ENCODE measurements around the gene FLRT2. TPM values are rescaled to one million over a fixed set of nuclear protein-coding genes. Genes with fewer than 3 reads are reported as not detected.

The FLRT2 gene, protein sequence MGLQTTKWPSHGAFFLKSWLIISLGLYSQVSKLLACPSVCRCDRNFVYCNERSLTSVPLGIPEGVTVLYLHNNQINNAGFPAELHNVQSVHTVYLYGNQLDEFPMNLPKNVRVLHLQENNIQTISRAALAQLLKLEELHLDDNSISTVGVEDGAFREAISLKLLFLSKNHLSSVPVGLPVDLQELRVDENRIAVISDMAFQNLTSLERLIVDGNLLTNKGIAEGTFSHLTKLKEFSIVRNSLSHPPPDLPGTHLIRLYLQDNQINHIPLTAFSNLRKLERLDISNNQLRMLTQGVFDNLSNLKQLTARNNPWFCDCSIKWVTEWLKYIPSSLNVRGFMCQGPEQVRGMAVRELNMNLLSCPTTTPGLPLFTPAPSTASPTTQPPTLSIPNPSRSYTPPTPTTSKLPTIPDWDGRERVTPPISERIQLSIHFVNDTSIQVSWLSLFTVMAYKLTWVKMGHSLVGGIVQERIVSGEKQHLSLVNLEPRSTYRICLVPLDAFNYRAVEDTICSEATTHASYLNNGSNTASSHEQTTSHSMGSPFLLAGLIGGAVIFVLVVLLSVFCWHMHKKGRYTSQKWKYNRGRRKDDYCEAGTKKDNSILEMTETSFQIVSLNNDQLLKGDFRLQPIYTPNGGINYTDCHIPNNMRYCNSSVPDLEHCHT
- total RNA-seq (10 to 100 TPM; 21.2 to 91.4 TPM), polyA plus RNA-seq (1 to 10 TPM in 1 of 2 donors, under 1 TPM in 1; 0.46 to 6.8 TPM)
- long read RNA-seq, donor 1, full-length matches to known transcripts, result 1 of 12 reads
- long read RNA-seq, donor 1, partial matches to known transcripts, result 1 of 12 reads
- long read RNA-seq, donor 1, other reads (novel, unspliced or antisense), result 10 of 12 reads
- long read RNA-seq, donor 2, partial matches to known transcripts, result 0 of 38 reads
- long read RNA-seq, donor 2, other reads (novel, unspliced or antisense), result 38 of 38 reads

- DNase-seq (peak; percentile 68 to 85), ATAC-seq (ENCODE audit: low FRiP score) (peak; percentile 70)
- Histone ChIP-seq H3K4me1 (ENCODE audit: control insufficient read depth in 1 of 2, insufficient read depth in 2 of 2, low read length in 2 of 2) (no peaks in the 10 kb centered on the region), H3K9me3 (ENCODE audit: control insufficient read depth, low read length) (no peaks in the 10 kb centered on the region), H3K27ac (ENCODE audit: low read depth in 1 of 2, low read length in 2 of 2) (no peak within 1 kb of the TSS), H3K27me3 (ENCODE audit: control insufficient read depth in 1 of 2, insufficient read depth in 2 of 2, low read length in 1 of 2) (peaks cover 0 to 2% of the 10 kb centered on the region in 2 donors), H3K4me3 (ENCODE audit: low read length in 2 of 2) (peak within 1 kb of the TSS; percentile 27 to 45), H3K36me3 (ENCODE audit: control insufficient read depth in 1 of 2, insufficient read depth in 2 of 2, low read length in 1 of 2) (no peaks in the 10 kb centered on the region)
- WGBS, 2 donors, result 0 to 1% methylated on average over 57 of the region's 57 CpGs
- intact Hi-C loops (cut with DNase I), result loop anchor here (10.0 kb wide), 1 partner anchor 335 kb away; no protein-coding TSS in a partner anchor
Observed at GRCh38 chr14:85529803-85530574, at the start of gene FLRT2. TSS of gene FLRT2 (plus strand) at chr14:85530144. CDS start at chr14:85621515, 91,371 bp downstream.

DNA sequence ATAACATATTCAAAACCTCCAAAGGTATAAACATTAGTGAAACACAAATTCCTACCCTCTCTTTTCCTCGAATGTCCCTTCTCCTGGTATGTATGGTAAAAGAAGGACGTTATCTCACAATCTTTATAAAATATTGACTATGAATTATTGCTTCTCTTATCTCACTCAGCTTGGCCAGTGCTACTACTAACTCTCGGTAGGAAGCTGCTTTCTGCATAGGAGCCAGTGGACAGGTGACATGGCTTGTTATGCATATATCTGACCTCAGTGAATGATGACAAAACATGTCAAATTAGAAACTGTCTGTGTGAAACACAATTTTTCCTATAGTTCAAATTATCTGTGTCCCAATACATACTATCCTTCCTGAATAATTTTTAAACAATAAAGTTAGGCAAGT is 48.5 kb upstream of the FLRT2 start:
- no peaks in the 10 kb centered on the region for H3K9me3 ChIP-seq (ENCODE audit: control insufficient read depth, low read length)
- H3K4me1 ChIP-seq (ENCODE audit: control insufficient read depth in 1 of 2, insufficient read depth in 2 of 2, low read length in 2 of 2), result no peaks in the 10 kb centered on the region
- ATAC-seq (ENCODE audit: low FRiP score), result no peak
- 85% methylated on average over 3 of the region's 3 CpGs for WGBS, 2 donors
- intact Hi-C loops (cut with DNase I), result no loop called here
- no peak for DNase-seq
- no peak overlapping the region for H3K27ac ChIP-seq (ENCODE audit: low read depth in 1 of 2, low read length in 2 of 2)
- H3K27me3 ChIP-seq (ENCODE audit: control insufficient read depth in 1 of 2, insufficient read depth in 2 of 2, low read length in 1 of 2), result no peaks in the 10 kb centered on the region
- no peaks in the 10 kb centered on the region for H3K36me3 ChIP-seq (ENCODE audit: control insufficient read depth in 1 of 2, insufficient read depth in 2 of 2, low read length in 1 of 2)
- no peak overlapping the region for H3K4me3 ChIP-seq (ENCODE audit: low read length in 2 of 2)

GRCh38 chr14:85482552-85482951 is 47.4 kb upstream of the FLRT2 start:
- ATAC-seq (ENCODE audit: low FRiP score) (peak; percentile 19), DNase-seq (no peak)
- Histone ChIP-seq H3K27me3 (ENCODE audit: control insufficient read depth in 1 of 2, insufficient read depth in 2 of 2, low read length in 1 of 2) (no peaks in the 10 kb centered on the region), H3K36me3 (ENCODE audit: control insufficient read depth in 1 of 2, insufficient read depth in 2 of 2, low read length in 1 of 2) (no peaks in the 10 kb centered on the region), H3K4me1 (ENCODE audit: control insufficient read depth in 1 of 2, insufficient read depth in 2 of 2, low read length in 2 of 2) (no peaks in the 10 kb centered on the region), H3K4me3 (ENCODE audit: low read length in 2 of 2) (no peak overlapping the region), H3K9me3 (ENCODE audit: control insufficient read depth, low read length) (no peaks in the 10 kb centered on the region), H3K27ac (ENCODE audit: low read depth in 1 of 2, low read length in 2 of 2) (no peak overlapping the region)
- WGBS, 2 donors, result 94 to 97% methylated on average over 4 of the region's 4 CpGs
- intact Hi-C loops (cut with DNase I), result no loop called here

DNA sequence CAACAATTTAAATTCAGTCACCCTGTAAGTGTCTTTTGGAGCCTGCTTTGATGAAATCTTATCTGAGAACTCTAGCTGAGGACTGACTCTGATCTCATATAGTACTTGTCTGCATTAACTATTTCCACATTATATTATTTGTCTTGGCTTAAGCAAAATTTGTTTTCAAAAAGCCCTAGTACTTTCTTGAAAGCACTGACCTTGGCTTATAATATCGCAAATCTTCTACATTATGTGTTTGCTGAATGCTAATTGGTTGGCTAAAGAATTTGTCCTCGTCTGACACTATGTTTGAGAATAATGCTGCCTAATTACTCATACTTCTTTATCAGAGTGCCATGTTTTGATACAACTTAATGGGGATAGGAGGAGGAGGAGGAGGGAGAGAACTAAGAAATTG is 46.9 kb upstream of the FLRT2 start:
- Histone ChIP-seq H3K9me3 (ENCODE audit: control insufficient read depth, low read length) (no peaks in the 10 kb centered on the region), H3K4me1 (ENCODE audit: control insufficient read depth in 1 of 2, insufficient read depth in 2 of 2, low read length in 2 of 2) (no peaks in the 10 kb centered on the region), H3K27me3 (ENCODE audit: control insufficient read depth in 1 of 2, insufficient read depth in 2 of 2, low read length in 1 of 2) (no peaks in the 10 kb centered on the region), H3K4me3 (ENCODE audit: low read length in 2 of 2) (no peak overlapping the region), H3K27ac (ENCODE audit: low read depth in 1 of 2, low read length in 2 of 2) (no peak overlapping the region), H3K36me3 (ENCODE audit: control insufficient read depth in 1 of 2, insufficient read depth in 2 of 2, low read length in 1 of 2) (no peaks in the 10 kb centered on the region)
- DNase-seq (no peak), ATAC-seq (ENCODE audit: low FRiP score) (no peak)
- WGBS, 2 donors, result 1 to 7% methylated on average over 2 of the region's 2 CpGs
- intact Hi-C loops (cut with DNase I), result no loop called here

- intact Hi-C loops (cut with DNase I), result no loop called here
- DNase-seq (no peak), ATAC-seq (ENCODE audit: low FRiP score) (no peak)
- no peaks in the 10 kb centered on the region for H3K27me3 ChIP-seq (ENCODE audit: control insufficient read depth in 1 of 2, insufficient read depth in 2 of 2, low read length in 1 of 2)
- no peaks in the 10 kb centered on the region for H3K36me3 ChIP-seq (ENCODE audit: control insufficient read depth in 1 of 2, insufficient read depth in 2 of 2, low read length in 1 of 2)
- no peaks in the 10 kb centered on the region for H3K4me1 ChIP-seq (ENCODE audit: control insufficient read depth in 1 of 2, insufficient read depth in 2 of 2, low read length in 2 of 2)
- no peak overlapping the region for H3K27ac ChIP-seq (ENCODE audit: low read depth in 1 of 2, low read length in 2 of 2)
- no peak overlapping the region for H3K4me3 ChIP-seq (ENCODE audit: low read length in 2 of 2)
- no peaks in the 10 kb centered on the region for H3K9me3 ChIP-seq (ENCODE audit: control insufficient read depth, low read length)
Observed at GRCh38 chr14:85483652-85484051, 46.3 kb upstream of the FLRT2 start.

DNA sequence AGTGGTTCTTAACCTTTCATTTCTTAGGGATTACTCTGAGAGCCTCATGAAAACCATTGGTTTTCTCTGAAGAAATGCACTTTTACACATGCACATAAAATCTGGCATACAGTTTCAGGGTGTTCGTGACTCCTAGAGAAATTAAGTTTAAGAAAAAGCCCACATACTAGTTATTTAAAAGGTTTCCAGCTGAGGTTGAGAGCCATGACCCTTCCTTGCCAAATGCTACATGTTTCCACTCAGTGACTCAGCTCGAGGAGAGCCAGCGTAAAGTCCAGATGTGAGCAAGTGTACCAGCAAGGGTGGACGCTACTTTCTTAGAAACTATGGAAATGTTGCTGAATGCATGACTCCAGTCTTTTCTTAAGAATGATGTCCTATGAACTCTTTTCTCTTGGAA is 42.7 kb upstream of the FLRT2 start:
- 5 to 8% methylated on average over 4 of the region's 4 CpGs for WGBS, 2 donors
- ATAC-seq (ENCODE audit: low FRiP score), result peak; percentile 63
- no peak for DNase-seq
- Histone ChIP-seq H3K36me3 (ENCODE audit: control insufficient read depth in 1 of 2, insufficient read depth in 2 of 2, low read length in 1 of 2) (no peaks in the 10 kb centered on the region), H3K4me3 (ENCODE audit: low read length in 2 of 2) (no peak overlapping the region), H3K27ac (ENCODE audit: low read depth in 1 of 2, low read length in 2 of 2) (no peak overlapping the region), H3K4me1 (ENCODE audit: control insufficient read depth in 1 of 2, insufficient read depth in 2 of 2, low read length in 2 of 2) (no peaks in the 10 kb centered on the region), H3K9me3 (ENCODE audit: control insufficient read depth, low read length) (no peaks in the 10 kb centered on the region), H3K27me3 (ENCODE audit: control insufficient read depth in 1 of 2, insufficient read depth in 2 of 2, low read length in 1 of 2) (no peaks in the 10 kb centered on the region)
- intact Hi-C loops (cut with DNase I), result no loop called here

GRCh38 chr14:85501751-85502150 is 28.2 kb upstream of the FLRT2 start:
- intact Hi-C loops (cut with DNase I), result no loop called here
- DNase-seq (no peak), ATAC-seq (ENCODE audit: low FRiP score) (no peak)
- Histone ChIP-seq H3K4me1 (ENCODE audit: control insufficient read depth in 1 of 2, insufficient read depth in 2 of 2, low read length in 2 of 2) (no peaks in the 10 kb centered on the region), H3K4me3 (ENCODE audit: low read length in 2 of 2) (no peak overlapping the region), H3K36me3 (ENCODE audit: control insufficient read depth in 1 of 2, insufficient read depth in 2 of 2, low read length in 1 of 2) (no peaks in the 10 kb centered on the region), H3K27ac (ENCODE audit: low read depth in 1 of 2, low read length in 2 of 2) (no peak overlapping the region), H3K27me3 (ENCODE audit: control insufficient read depth in 1 of 2, insufficient read depth in 2 of 2, low read length in 1 of 2) (no peaks in the 10 kb centered on the region), H3K9me3 (ENCODE audit: control insufficient read depth, low read length) (no peaks in the 10 kb centered on the region)
- WGBS, 2 donors, result 90 to 93% methylated on average over 1 of the region's 1 CpG

DNA sequence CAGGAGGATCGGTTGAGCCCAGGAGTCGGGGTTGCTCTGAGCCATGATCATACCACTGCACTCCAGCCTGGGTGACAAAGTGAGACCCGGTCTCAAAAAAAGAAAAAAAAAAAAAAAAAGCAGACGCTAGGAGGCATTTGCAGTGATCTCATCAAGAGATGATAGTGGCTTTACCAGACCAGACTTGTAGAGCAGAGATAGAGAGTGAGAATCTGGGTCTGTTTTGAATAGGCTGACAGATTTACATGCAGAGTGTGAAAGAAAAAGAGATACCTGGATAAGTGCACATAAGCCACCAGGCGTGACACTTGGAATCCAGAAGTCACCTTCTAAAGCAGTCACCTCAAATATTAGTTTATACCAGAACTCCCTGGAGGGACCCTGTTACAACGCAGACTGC is 21.1 kb upstream of the FLRT2 start:
- H3K4me3 ChIP-seq (ENCODE audit: low read length in 2 of 2), result no peak overlapping the region

More for the DNA sequence above, 21.1 kb upstream of the FLRT2 start:
- 76 to 90% methylated on average over 6 of the region's 6 CpGs for WGBS, 2 donors
- Histone ChIP-seq H3K27ac (ENCODE audit: low read depth in 1 of 2, low read length in 2 of 2) (no peak overlapping the region), H3K9me3 (ENCODE audit: control insufficient read depth, low read length) (no peaks in the 10 kb centered on the region), H3K36me3 (ENCODE audit: control insufficient read depth in 1 of 2, insufficient read depth in 2 of 2, low read length in 1 of 2) (no peaks in the 10 kb centered on the region), H3K4me1 (ENCODE audit: control insufficient read depth in 1 of 2, insufficient read depth in 2 of 2, low read length in 2 of 2) (no peaks in the 10 kb centered on the region), H3K27me3 (ENCODE audit: control insufficient read depth in 1 of 2, insufficient read depth in 2 of 2, low read length in 1 of 2) (no peaks in the 10 kb centered on the region)
- intact Hi-C loops (cut with DNase I), result no loop called here
- no peak for ATAC-seq (ENCODE audit: low FRiP score)
- no peak for DNase-seq
